HG03280 (cell line): ENCODE results near the gene LGSN.
"Not testable (repeated sequence)": the region's sequence is repeated elsewhere in the genome, so short reads cannot be mapped to it uniquely, and the experiment has no call there.

Experiments
- ATAC-seq: cut with Tn5 transposase; IDR thresholded peaks from one replicate; pipeline ENCODE4 v1.9.1; 2021; ENCODE audit warnings: mild to moderate bottlenecking, moderate library complexity; ENCODE audit not compliant: unreplicated experiment

LGSN gene

DNA sequence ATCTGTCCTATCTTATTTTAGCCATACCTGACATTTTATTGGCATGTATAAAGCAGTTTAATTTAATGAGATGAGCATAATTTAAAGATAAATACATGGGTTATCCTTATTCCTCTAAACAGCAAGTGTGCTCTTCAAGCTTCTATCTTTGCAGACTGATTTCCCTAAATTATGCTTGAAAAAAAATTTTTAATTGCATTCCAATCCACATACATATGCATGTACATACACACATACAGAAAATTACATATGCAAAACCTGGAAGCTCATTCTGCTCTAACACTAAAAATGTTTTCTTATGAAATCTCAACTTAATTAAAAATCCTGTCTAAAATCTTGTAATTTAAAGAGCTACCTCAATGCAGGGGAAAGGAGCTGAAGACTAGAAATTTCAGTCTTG is 73.2 kb downstream of the LGSN start:
- no peak for ATAC-seq

- ATAC-seq: no peak
Measured at GRCh38 chr6:63245909-63246308, 73.9 kb downstream of the LGSN start.

- no peak for ATAC-seq
Measured at GRCh38 chr6:63245420-63245819, 74.4 kb downstream of the LGSN start.

- no peak for ATAC-seq
Measured at GRCh38 chr6:63236398-63236817, 83.4 kb downstream of the LGSN start.

GRCh38 chr6:63230511-63230910 is 89.3 kb downstream of the LGSN start:
- ATAC-seq: not testable (repeated sequence)

GRCh38 chr6:63230027-63230426 is 89.8 kb downstream of the LGSN start:
- not testable (repeated sequence) for ATAC-seq

- not testable (repeated sequence) for ATAC-seq
Measured at GRCh38 chr6:63227928-63228894, 91.6 kb downstream of the LGSN start.

DNA sequence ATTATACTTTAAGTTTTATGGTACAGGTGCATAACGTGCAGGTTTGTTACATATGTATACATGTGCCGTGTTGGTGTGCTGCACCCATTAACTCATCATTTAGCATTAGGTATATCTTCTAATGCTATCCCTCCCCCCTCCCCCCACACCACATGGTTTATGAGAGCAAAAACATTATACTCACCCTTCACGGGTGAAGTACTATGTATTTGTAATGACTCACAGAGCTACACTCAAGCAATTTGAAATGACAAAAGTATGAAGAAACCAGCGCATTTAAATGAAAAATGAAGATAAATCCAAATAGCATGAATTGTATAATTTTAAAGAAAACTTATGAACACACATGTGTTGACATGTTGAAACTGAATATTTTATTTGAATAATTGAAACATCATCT is 93.8 kb downstream of the LGSN start:
- not testable (repeated sequence) for ATAC-seq
